Prostate gland (tissue), 2 donors: ENCODE data around the gene CHML. TPM values are rescaled to one million over a fixed set of nuclear protein-coding genes. Genes with fewer than 3 reads are reported as not detected.

Experiments used
- total RNA-seq, 2 donors: library from RNA; depleted of rRNA; stranded (reverse); fragments of >200 nt; gene quantifications; one replicate each; pipeline ENCODE4 v1.1.0, GENCODE V29; 2016

The CHML gene
- total RNA-seq, 2 donors from 2014 or later = 3.0 to 18.9 TPM

Other genes starting within 250 kb of the CHML start
- 10 to 100 TPM; 43.8 to 45.4 TPM for gene FH, start 120.6 kb downstream of the CHML start, total RNA-seq
- gene KMO, start 108.0 kb downstream of the CHML start, total RNA-seq = under 1 TPM; 0.17 to 0.73 TPM
- gene OPN3, start within 50 bp of the CHML start, total RNA-seq = 10 to 100 TPM; 12.3 to 32.8 TPM
- under 1 TPM in 1 of 2 donors, not detected in 1; 0.91 TPM for gene WDR64, start 11.9 kb upstream of the CHML start, total RNA-seq
- gene EXO1, start 207.8 kb upstream of the CHML start, total RNA-seq = 1 to 10 TPM in 1 of 2 donors, under 1 TPM in 1; 0.36 to 3.1 TPM